Osteoblast (primary cell): Measurements from ENCODE around the gene EPHB4. TPM values are rescaled to one million over a fixed set of nuclear protein-coding genes. Genes with fewer than 3 reads are reported as not detected.

Experiments used
- DNase-seq: peaks from one replicate; pipeline ENCODE4 v3.0.0; 2011; ENCODE audit warnings: low spot score, mixed read lengths; ENCODE audit not compliant: insufficient read length; ENCODE audit errors: missing footprints
- H2AFZ ChIP-seq: 2 replicates; pipeline ENCODE4 v1.6.0; 2011; ENCODE audit warnings: mild to moderate bottlenecking, low read length
- H3K27ac ChIP-seq: 2 replicates; pipeline ENCODE4 v1.5.1; 2011; ENCODE audit warnings: mild to moderate bottlenecking, low read depth, low read length, moderate library complexity
- H3K27me3 ChIP-seq: 2 replicates; pipeline ENCODE4 v1.6.0; 2012; ENCODE audit warnings: mild to moderate bottlenecking, control low read depth, inconsistent platforms, low read length, moderate library complexity; ENCODE audit not compliant: insufficient read depth
- H3K36me3 ChIP-seq: 2 replicates; pipeline ENCODE4 v1.5.1; 2011; ENCODE audit warnings: mild to moderate bottlenecking, low read length, control low read depth, moderate library complexity; ENCODE audit not compliant: insufficient read depth
- H3K4me1 ChIP-seq: 2 replicates; pipeline ENCODE4 v1.5.1; 2011; ENCODE audit warnings: mild to moderate bottlenecking, low read length, control low read depth, moderate library complexity; ENCODE audit not compliant: insufficient read depth
- H3K4me2 ChIP-seq: 2 replicates; pipeline ENCODE4 v1.6.0; 2011; ENCODE audit warnings: mild to moderate bottlenecking, low read length; ENCODE audit not compliant: insufficient read depth
- H3K4me3 ChIP-seq: fragments of 200-600 bp; sonication (generic); 3 replicates; pipeline ENCODE4 v1.5.1; 2012; ENCODE audit warnings: mild to moderate bottlenecking, low read length, inconsistent platforms; ENCODE audit not compliant: insufficient read depth
- H3K79me2 ChIP-seq: 2 replicates; pipeline ENCODE4 v1.6.0; 2012; ENCODE audit warnings: mild to moderate bottlenecking, low read length, control low read depth, inconsistent platforms; ENCODE audit not compliant: insufficient read depth
- H3K9me3 ChIP-seq: 2 replicates; pipeline ENCODE4 v1.5.1; 2011; ENCODE audit warnings: low read depth, low read length, control low read depth
- H4K20me1 ChIP-seq: 2 replicates; pipeline ENCODE4 v1.6.0; 2012; ENCODE audit warnings: mild to moderate bottlenecking, low read length, control low read depth; ENCODE audit not compliant: insufficient read depth
- total RNA-seq: library from RNA; depleted of rRNA; stranded (reverse); fragments of >200 nt; gene quantifications from 2 replicates; pipeline ENCODE4 v1.2.3, GENCODE V29; 2012
- TF ChIP-seq, protein P1 (sequence below): IDR thresholded peaks from 2 replicates; pipeline ENCODE4 v1.5.1; 2011; ENCODE audit warnings: mild to moderate bottlenecking, low read depth, low read length, moderate library complexity; ENCODE audit errors: extremely low read depth

EPHB4 gene
- total RNA-seq, 1 donor, result 47.0 TPM

DNA sequence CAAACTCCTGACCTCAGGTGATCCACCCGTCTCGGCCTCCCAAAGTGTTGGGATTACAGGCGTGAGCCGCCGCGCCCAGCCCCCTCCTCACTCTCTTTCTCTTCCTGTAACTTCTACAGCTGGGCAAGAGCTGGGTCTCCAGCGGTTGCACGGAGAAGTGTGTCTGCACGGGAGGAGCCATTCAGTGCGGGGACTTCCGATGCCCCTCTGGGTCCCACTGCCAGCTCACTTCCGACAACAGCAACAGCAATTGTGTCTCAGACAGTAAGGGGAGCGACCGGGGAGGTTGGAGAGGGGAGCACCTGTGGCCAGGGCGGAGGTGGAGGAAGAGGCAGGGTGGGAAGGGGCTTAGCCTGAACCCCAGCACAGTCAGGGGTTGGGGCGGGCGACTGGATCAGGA is 41.4 kb downstream of the EPHB4 start:
- Histone ChIP-seq H3K79me2 (no peaks in the 10 kb centered on the region), H2AFZ (no peak overlapping the region), H3K9me3 (no peaks in the 10 kb centered on the region), H3K27me3 (no peaks in the 10 kb centered on the region), H4K20me1 (no peaks in the 10 kb centered on the region), H3K4me2 (no peak overlapping the region), H3K27ac (no peak overlapping the region), H3K4me3 (no peak overlapping the region), H3K36me3 (no peaks in the 10 kb centered on the region), H3K4me1 (no peaks in the 10 kb centered on the region)
- DNase-seq, result no peak
- TF ChIP-seq, protein P1, sequence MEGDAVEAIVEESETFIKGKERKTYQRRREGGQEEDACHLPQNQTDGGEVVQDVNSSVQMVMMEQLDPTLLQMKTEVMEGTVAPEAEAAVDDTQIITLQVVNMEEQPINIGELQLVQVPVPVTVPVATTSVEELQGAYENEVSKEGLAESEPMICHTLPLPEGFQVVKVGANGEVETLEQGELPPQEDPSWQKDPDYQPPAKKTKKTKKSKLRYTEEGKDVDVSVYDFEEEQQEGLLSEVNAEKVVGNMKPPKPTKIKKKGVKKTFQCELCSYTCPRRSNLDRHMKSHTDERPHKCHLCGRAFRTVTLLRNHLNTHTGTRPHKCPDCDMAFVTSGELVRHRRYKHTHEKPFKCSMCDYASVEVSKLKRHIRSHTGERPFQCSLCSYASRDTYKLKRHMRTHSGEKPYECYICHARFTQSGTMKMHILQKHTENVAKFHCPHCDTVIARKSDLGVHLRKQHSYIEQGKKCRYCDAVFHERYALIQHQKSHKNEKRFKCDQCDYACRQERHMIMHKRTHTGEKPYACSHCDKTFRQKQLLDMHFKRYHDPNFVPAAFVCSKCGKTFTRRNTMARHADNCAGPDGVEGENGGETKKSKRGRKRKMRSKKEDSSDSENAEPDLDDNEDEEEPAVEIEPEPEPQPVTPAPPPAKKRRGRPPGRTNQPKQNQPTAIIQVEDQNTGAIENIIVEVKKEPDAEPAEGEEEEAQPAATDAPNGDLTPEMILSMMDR, result no peak

DNA sequence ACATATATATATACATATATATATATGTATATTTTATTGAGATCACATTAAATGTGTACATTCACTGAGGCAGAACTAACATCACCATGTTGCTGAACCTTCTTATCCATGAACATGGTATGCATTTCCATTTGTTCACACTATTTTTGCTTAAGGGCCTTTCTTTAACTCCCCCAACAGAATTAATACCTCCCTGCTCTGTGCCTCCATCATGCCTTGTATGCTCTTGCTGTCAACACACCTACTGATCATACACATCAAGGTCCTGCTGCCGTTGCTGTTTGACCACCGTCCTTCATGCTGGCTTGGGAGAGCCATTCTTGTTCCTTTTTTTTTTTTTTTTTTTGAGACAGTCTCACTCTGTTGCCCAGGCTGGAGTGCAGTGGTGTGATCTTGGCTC is 43.5 kb downstream of the EPHB4 start:
- DNase-seq, result no peak

DNA sequence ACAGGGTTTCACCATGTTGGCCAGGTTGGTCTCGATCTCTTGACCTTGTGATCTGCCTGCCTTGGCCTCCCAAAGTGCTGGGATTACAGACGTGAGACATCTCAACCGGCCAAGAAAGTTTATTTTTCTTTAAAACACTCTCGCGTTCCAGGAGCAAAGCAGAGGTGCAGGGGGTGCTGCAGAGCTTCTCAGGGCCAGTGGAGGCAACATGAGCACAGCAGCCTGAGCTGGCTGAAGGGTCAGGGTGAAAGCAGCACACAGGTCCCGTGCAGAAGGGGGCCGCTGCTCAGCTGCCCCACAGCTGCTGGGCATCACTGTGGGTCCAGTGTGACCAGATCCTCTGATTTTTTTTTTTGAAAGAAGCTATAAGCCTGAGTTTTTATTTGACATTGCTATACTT is 46.1 kb downstream of the EPHB4 start:
- DNase-seq, result no peak
- H3K27me3 ChIP-seq, result peaks cover 7% of the 10 kb centered on the region
- no peaks in the 10 kb centered on the region for H3K9me3 ChIP-seq
- H4K20me1 ChIP-seq, result no peaks in the 10 kb centered on the region
- H3K4me3 ChIP-seq, result no peak overlapping the region
- H3K4me1 ChIP-seq, result no peaks in the 10 kb centered on the region
- H3K27ac ChIP-seq, result no peak overlapping the region
- H3K36me3 ChIP-seq, result no peaks in the 10 kb centered on the region
- H3K4me2 ChIP-seq, result no peak overlapping the region
- H2AFZ ChIP-seq, result no peak overlapping the region
- TF ChIP-seq, protein P1, result no peak
- no peaks in the 10 kb centered on the region for H3K79me2 ChIP-seq

More for the DNA sequence above, 43.5 kb downstream of the EPHB4 start:
- Histone ChIP-seq H4K20me1 (no peaks in the 10 kb centered on the region), H3K27ac (no peak overlapping the region), H3K9me3 (no peaks in the 10 kb centered on the region), H3K4me1 (no peaks in the 10 kb centered on the region), H3K27me3 (peaks cover 3% of the 10 kb centered on the region), H3K36me3 (no peaks in the 10 kb centered on the region), H3K4me2 (no peak overlapping the region), H2AFZ (no peak overlapping the region), H3K4me3 (no peak overlapping the region), H3K79me2 (no peaks in the 10 kb centered on the region)
- TF ChIP-seq, protein P1, result no peak

DNA sequence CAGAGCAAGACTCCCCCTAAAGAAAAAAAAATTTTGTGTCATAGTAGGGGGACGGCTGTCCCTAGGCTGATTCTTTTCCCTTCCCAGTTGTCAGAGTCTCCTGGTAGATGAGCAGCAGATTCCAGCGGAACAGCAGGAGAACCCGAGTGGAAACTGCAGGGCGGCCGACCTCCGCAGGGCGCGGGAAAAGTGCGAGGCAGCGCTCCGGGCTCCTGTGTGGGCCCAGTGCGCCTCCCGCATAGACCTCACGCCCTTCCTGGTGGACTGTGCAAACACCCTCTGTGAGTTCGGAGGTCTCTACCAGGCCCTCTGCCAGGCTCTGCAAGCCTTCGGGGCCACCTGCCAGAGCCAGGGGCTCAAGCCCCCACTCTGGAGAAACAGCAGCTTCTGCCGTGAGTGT is 48.0 kb downstream of the EPHB4 start:
- H3K4me1 ChIP-seq, result no peaks in the 10 kb centered on the region
- H3K27ac ChIP-seq, result no peak overlapping the region
- DNase-seq, result no peak
- H4K20me1 ChIP-seq, result no peaks in the 10 kb centered on the region
- no peaks in the 10 kb centered on the region for H3K9me3 ChIP-seq
- H2AFZ ChIP-seq, result no peak overlapping the region
- no peaks in the 10 kb centered on the region for H3K36me3 ChIP-seq
- no peak overlapping the region for H3K4me2 ChIP-seq
- TF ChIP-seq, protein P1, result no peak
- H3K79me2 ChIP-seq, result no peaks in the 10 kb centered on the region
- no peak overlapping the region for H3K4me3 ChIP-seq
- H3K27me3 ChIP-seq, result peaks cover 7% of the 10 kb centered on the region
